ENCODE data around the gene CD300LB.

DNA sequence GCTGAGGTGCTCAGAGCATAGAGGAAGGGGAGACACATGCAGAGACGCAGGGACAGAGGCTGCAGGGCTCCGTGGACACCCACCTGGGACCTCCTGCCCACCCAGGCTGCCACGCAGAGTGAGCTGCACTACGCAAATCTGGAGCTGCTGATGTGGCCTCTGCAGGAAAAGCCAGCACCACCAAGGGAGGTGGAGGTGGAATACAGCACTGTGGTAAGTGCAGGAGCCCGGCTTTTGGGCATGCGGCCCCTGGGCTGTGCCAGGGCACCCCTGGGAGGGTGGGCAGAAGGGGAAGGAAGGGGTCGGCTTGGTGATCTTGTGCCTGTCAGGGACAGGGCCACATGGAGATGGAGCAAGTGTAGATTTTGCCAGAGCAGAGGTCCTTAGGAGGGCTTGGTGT lies 49.7 kb downstream of the CD300LB start:
- TF ChIP-seq, protein P1, sequence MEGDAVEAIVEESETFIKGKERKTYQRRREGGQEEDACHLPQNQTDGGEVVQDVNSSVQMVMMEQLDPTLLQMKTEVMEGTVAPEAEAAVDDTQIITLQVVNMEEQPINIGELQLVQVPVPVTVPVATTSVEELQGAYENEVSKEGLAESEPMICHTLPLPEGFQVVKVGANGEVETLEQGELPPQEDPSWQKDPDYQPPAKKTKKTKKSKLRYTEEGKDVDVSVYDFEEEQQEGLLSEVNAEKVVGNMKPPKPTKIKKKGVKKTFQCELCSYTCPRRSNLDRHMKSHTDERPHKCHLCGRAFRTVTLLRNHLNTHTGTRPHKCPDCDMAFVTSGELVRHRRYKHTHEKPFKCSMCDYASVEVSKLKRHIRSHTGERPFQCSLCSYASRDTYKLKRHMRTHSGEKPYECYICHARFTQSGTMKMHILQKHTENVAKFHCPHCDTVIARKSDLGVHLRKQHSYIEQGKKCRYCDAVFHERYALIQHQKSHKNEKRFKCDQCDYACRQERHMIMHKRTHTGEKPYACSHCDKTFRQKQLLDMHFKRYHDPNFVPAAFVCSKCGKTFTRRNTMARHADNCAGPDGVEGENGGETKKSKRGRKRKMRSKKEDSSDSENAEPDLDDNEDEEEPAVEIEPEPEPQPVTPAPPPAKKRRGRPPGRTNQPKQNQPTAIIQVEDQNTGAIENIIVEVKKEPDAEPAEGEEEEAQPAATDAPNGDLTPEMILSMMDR (IDR thresholded peaks at IDR 0.05 in 8 of 11, conservative IDR thresholded peaks at IDR 0.05 in 3 of 11), result no peak
- no peak for TF ChIP-seq POLR2A (IDR thresholded peaks at IDR 0.05)

All from spleen (tissue), 7 donors.